ENCODE measurements around the gene SSU72. TPM values are rescaled to one million over a fixed set of nuclear protein-coding genes. Genes with fewer than 3 reads are reported as not detected.

SSU72 gene
- total RNA-seq, 4 donors from 2014 or later = 95.7 to 130 (median 107) TPM

- DNase-seq (ENCODE audit: low spot score) = no peak
- no peak for TF ChIP-seq CTCF (IDR thresholded peaks at IDR 0.05)
- no peak for ATAC-seq (ENCODE audit: low FRiP score)
Measured at GRCh38 chr1:1610796-1611195, 36.1 kb upstream of the SSU72 start.

- TF ChIP-seq CTCF (IDR thresholded peaks at IDR 0.05) = no peak
- DNase-seq (ENCODE audit: low spot score) (no peak), ATAC-seq (ENCODE audit: low FRiP score) (no peak)
Measured at GRCh38 chr1:1609822-1610485, 35.3 kb upstream of the SSU72 start.

GRCh38 chr1:1606232-1606631 is 31.6 kb upstream of the SSU72 start:
- TF ChIP-seq CTCF (IDR thresholded peaks at IDR 0.05) = no peak
- ATAC-seq (ENCODE audit: low FRiP score) (no peak), DNase-seq (ENCODE audit: low spot score) (no peak)

- ATAC-seq (ENCODE audit: low FRiP score) (no peak), DNase-seq (ENCODE audit: low spot score) (no peak)
- TF ChIP-seq CTCF (IDR thresholded peaks at IDR 0.05) = no peak
Measured at GRCh38 chr1:1605724-1606123, 31.1 kb upstream of the SSU72 start.

- DNase-seq (ENCODE audit: low spot score) = no peak
- no peak for ATAC-seq (ENCODE audit: low FRiP score)
- no peak for TF ChIP-seq CTCF (IDR thresholded peaks at IDR 0.05)
Measured at GRCh38 chr1:1605034-1605591, 30.4 kb upstream of the SSU72 start.

GRCh38 chr1:1604374-1605033 is 29.8 kb upstream of the SSU72 start:
- TF ChIP-seq CTCF (IDR thresholded peaks at IDR 0.05) = no peak
- DNase-seq (ENCODE audit: low spot score) = no peak
- no peak for ATAC-seq (ENCODE audit: low FRiP score)

All from omental fat pad (tissue), 4 donors.